LNCaP clone FGC (cell line): ENCODE data around the gene NUP153.

ENCODE experiments used
- DNase-seq: peaks from one replicate; pipeline ENCODE4 v3.0.0-alpha.2; 2011; ENCODE audit warnings: low read depth
- H3K4me3 ChIP-seq: 2 replicates; pipeline ENCODE4 v1.5.1; 2011; ENCODE audit warnings: mild to moderate bottlenecking, low read depth, low read length, control low read depth
- TF ChIP-seq, protein P1 (sequence below): IDR thresholded peaks from 2 replicates; pipeline ENCODE4 v1.5.1; 2012; ENCODE audit warnings: mild to moderate bottlenecking; ENCODE audit not compliant: control insufficient read depth, insufficient read depth; ENCODE audit errors: extremely low read depth

NUP153 gene

DNA sequence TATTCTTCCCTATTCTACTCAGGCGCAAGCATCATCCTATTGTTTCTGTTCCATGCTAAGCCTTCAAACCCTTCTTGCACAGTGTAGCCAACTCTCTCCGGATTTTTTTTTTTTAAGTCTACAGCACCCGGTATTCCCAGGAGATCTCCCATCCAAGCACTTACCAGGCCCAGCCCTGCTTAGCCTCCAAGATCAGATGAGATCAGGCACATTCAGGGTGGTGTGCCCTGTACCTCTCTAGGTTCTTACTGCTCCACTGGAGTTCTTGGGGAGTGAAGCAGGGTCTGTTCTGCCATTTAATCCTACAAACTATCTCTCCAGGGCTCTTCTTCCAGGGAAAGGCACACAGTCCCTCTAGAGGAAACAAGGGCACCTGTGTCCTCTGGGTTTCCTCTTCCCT is 14.9 kb upstream of the NUP153 start:
- H3K4me3 ChIP-seq, result no peak overlapping the region
- no peak for DNase-seq

DNA sequence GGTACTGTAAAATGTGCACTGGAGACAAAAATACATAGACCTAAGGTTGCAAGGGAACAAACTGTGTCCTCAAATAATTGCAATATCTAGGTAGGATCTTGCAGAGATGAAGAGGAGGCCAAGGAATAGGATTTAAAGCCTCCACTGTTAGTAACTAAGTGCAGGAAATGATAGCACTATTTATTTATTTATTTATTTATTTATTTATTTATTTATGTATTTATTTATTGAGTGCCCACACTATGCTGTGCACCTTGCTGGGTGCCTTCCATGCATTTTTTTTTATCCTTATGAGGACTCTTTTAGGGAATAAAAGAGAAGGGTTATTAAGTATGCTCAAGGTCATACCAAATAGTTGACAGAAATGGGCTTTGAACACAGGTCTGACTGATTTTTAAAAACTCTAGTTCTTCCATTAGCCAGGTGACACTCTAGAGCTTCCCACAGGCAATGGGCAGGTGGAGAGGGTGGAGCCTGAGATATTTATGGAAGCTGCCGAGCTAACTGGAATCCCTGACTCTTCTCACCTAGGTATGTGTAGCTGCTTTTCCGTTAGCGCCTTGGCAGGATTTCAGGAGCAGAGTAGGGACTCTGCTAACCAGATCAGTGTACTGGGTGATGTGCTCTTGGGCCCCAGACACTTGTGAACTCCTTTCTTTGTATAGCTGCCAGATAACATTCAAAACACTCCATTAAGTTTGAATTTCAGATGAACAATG is 12.8 kb upstream of the NUP153 start:
- H3K4me3 ChIP-seq, result no peak overlapping the region
- TF ChIP-seq, protein P1, sequence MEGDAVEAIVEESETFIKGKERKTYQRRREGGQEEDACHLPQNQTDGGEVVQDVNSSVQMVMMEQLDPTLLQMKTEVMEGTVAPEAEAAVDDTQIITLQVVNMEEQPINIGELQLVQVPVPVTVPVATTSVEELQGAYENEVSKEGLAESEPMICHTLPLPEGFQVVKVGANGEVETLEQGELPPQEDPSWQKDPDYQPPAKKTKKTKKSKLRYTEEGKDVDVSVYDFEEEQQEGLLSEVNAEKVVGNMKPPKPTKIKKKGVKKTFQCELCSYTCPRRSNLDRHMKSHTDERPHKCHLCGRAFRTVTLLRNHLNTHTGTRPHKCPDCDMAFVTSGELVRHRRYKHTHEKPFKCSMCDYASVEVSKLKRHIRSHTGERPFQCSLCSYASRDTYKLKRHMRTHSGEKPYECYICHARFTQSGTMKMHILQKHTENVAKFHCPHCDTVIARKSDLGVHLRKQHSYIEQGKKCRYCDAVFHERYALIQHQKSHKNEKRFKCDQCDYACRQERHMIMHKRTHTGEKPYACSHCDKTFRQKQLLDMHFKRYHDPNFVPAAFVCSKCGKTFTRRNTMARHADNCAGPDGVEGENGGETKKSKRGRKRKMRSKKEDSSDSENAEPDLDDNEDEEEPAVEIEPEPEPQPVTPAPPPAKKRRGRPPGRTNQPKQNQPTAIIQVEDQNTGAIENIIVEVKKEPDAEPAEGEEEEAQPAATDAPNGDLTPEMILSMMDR, result no peak
- no peak for DNase-seq

More for the DNA sequence above, 14.9 kb upstream of the NUP153 start:
- TF ChIP-seq, protein P1, result no peak

- no peak for DNase-seq
- TF ChIP-seq, protein P1, result no peak
- no peak overlapping the region for H3K4me3 ChIP-seq
Observed at GRCh38 chr6:17716221-17716620, 9.5 kb upstream of the NUP153 start.

DNA sequence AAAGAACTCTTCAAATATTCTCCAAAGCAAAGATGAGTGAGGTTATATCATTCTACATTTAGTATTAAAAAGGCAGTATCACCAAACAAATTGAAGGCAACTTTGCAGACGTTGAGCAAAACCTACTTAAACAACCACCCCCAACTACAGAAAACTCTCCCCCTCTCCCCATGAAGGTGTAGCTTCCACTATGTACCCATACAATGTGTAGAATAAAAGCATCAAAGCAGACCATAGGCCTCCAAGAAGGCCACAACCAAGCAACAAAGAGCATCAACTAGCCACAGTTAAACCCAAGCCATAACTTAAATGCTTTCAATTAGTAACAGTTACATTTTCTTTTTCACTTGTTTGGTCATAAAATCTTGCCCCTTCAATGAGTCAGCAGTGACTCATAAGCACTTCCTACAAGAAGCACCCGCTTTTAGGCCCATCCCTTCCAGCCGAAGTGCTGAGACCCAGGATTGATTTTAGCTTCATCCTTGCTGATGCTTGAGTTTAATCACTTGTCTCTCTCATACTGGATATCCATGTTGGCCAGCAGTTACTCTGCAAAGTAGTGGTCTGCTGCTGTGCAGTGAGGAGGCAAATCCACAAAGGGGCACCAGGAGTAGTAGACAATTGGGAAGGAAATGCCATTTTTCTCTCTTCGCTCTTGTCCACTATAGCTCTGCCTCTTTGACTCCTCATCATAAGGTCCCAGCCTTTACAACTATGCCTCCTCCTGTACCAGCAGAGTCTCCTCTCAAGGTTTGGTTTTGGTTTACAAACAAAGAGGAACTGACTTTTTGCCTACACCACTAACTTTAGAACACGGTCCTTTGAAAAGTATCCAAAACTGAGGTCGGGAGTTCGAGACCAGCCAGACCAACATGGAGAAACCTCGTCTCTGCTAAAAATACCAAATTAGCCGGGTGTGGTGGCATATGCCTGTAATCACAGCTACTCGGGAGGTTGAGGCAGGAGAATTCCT is 8.4 kb upstream of the NUP153 start:
- TF ChIP-seq, protein P1, result no peak
- no peak for DNase-seq
- no peak overlapping the region for H3K4me3 ChIP-seq

DNA sequence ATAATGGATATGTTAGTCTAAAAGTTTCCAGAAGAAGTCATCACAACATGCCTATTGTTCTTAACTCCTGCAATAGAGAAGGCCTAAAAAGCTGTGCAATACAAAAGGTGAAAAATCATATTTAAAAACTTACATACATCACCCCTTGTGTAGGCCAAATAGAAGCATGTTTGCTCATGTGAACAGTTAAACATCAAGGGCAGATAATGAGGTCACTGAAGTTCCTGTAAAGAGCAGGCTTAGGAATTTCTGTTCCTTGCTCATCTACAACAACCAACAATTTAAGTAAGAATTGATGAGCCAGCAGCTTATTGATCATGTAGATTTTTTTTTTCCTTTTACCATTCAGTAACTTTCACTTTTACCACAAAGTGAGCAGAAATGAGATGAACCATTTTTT is 7.5 kb upstream of the NUP153 start:
- TF ChIP-seq, protein P1, result no peak
- H3K4me3 ChIP-seq, result no peak overlapping the region
- DNase-seq, result no peak

DNA sequence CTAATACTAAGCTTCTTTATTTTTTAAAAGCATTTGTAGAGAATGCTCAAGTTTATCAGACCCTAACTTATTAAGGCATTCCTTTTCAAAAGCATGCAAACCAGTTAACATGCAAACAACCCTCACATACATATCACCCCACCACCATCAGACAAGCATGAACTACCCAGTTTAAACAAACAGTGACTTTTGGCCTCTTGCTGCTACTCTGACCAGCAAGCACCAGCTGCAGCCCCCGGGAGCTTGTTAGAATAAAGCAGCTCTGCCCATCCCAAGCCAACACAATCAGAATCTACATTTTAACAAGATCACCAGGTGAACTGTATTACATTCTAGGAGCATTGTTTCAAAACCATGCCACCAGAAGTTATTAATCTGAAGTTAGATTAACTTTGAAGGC is 5.9 kb upstream of the NUP153 start:
- TF ChIP-seq, protein P1, result no peak

More for the DNA sequence above, 5.9 kb upstream of the NUP153 start:
- H3K4me3 ChIP-seq, result no peak overlapping the region
- no peak for DNase-seq
